Eye (tissue), 1 donor: ENCODE results near the gene ETV7.

ENCODE experiments used
- DNase-seq: peaks from one replicate; pipeline ENCODE4 v3.0.0-alpha.2; 2015

Gene ETV7

DNA sequence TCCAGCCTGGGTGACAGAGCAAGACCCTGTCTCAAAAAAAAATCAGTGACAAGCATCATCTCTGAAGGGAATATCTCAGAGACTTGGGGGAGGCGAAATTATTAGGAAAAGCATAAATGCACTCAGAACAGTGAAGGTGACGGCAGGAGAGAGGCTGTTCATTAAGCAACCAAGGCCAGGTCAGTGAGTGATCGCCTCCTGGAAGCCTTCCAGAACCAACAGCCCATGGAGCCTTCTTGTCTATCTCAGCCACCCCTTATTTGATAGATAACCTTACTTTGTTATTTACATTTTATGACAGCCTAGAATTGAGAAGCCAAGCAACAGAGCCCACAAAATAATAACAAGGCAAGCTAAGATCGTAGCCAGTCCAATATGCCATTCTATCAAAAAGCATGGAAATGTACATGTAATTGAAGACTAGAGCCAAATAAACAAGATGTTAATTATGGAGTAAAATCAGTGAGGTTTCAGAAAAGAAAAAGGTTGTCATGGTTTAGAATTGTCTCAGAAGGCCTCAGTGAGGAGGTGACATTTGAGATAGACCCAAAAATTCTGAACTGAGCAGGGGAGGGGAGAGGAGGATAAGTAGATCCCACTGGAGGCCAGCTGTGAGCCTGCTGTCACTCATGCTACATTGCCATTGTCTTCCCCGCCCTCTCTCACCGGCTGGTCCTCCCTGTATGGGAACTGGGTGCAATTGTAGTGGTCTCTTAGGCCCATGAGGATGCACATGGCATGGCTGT is 68.6 kb downstream of the ETV7 start:
- DNase-seq: peak; percentile 55

GRCh38 chr6:36317623-36318022 is 69.8 kb downstream of the ETV7 start:
- no peak for DNase-seq
